Large intestine (tissue), 3 donors: ENCODE results near the gene MYL5. TPM values are rescaled to one million over a fixed set of nuclear protein-coding genes. Genes with fewer than 3 reads are reported as not detected.

Experiments used
- DNase-seq, 2 donors: peaks; one replicate each; pipeline versions ENCODE4 v3.0.0 to v3.0.0-alpha.2; 2013
- H3K27ac ChIP-seq: one replicate; pipeline ENCODE4 v1.5.1; 2013; ENCODE audit warnings: low read length
- H3K27me3 ChIP-seq: 2 replicates; pipeline ENCODE4 v1.6.1; 2013; ENCODE audit warnings: low read length; ENCODE audit not compliant: control insufficient read depth, insufficient read depth
- H3K36me3 ChIP-seq: 2 replicates; pipeline ENCODE4 v1.6.1; 2013; ENCODE audit warnings: low read length; ENCODE audit not compliant: control insufficient read depth, insufficient read depth
- H3K4me1 ChIP-seq: one replicate; pipeline ENCODE4 v1.6.1; 2013; ENCODE audit warnings: low read length; ENCODE audit not compliant: control insufficient read depth, insufficient read depth
- H3K4me3 ChIP-seq: one replicate; pipeline ENCODE4 v1.5.1; 2013; ENCODE audit warnings: low read length
- H3K9me3 ChIP-seq: one replicate; pipeline ENCODE4 v1.6.1; 2013; ENCODE audit warnings: mild to moderate bottlenecking, low read depth, low read length, moderate library complexity; ENCODE audit not compliant: control insufficient read depth
- WGBS: methylation state at CpG from one replicate; pipeline ENCODE4 v1.1.5; 2013; ENCODE audit warnings: low lambda C conversion rate; ENCODE audit not compliant: insufficient coverage; 5-methylcytosine and 5-hydroxymethylcytosine counted together
- polyA plus RNA-seq: library from polyadenylated mRNA; unstranded; fragments of 120-200 nt; gene quantifications from one replicate; pipeline ENCODE4 v1.2.1, GENCODE V29; 2013

The MYL5 gene
- polyA plus RNA-seq, 1 donor: 56.4 TPM

- peaks cover 19% of the 10 kb centered on the region for H3K9me3 ChIP-seq
- no CpG with 5 or more reads among the region's 47 CpGs for WGBS
- no peak overlapping the region for H3K4me3 ChIP-seq
- peaks cover 12% of the 10 kb centered on the region for H3K36me3 ChIP-seq
- DNase-seq: no peak
- no peaks in the 10 kb centered on the region for H3K27me3 ChIP-seq
- peaks cover 12% of the 10 kb centered on the region for H3K4me1 ChIP-seq
- H3K27ac ChIP-seq: no peak overlapping the region
These were observed 47.9 kb downstream of the MYL5 start for GRCh38 chr4:722169-722725.

- Histone ChIP-seq H3K36me3 (peaks cover 12% of the 10 kb centered on the region), H3K4me1 (peaks cover 15% of the 10 kb centered on the region), H3K4me3 (no peak overlapping the region), H3K9me3 (peaks cover 19% of the 10 kb centered on the region), H3K27me3 (no peaks in the 10 kb centered on the region), H3K27ac (no peak overlapping the region)
- DNase-seq: no peak
- WGBS: no CpG with 5 or more reads among the region's 61 CpGs
These were observed 48.6 kb downstream of the MYL5 start for GRCh38 chr4:722851-723360.

GRCh38 chr4:723751-724530, 49.6 kb downstream of the MYL5 start:
- Histone ChIP-seq H3K36me3 (peaks cover 14% of the 10 kb centered on the region), H3K4me1 (peaks cover 15% of the 10 kb centered on the region), H3K9me3 (peaks cover 19% of the 10 kb centered on the region), H3K27ac (no peak overlapping the region), H3K27me3 (no peaks in the 10 kb centered on the region), H3K4me3 (no peak overlapping the region)
- peak; percentile 40 to 66 for DNase-seq
- WGBS: no CpG with 5 or more reads among the region's 28 CpGs

- peaks cover 19% of the 10 kb centered on the region for H3K9me3 ChIP-seq
- H3K27ac ChIP-seq: no peak overlapping the region
- no peak overlapping the region for H3K4me3 ChIP-seq
- H3K4me1 ChIP-seq: peaks cover 15% of the 10 kb centered on the region
- WGBS: no CpG with 5 or more reads among the region's 41 CpGs
- no peaks in the 10 kb centered on the region for H3K27me3 ChIP-seq
- peaks cover 15% of the 10 kb centered on the region for H3K36me3 ChIP-seq
- no peak for DNase-seq
These were observed 51.3 kb downstream of the MYL5 start for GRCh38 chr4:725391-726234.

- 61% methylated on average over 3 of the region's 16 CpGs for WGBS
- H3K36me3 ChIP-seq: peaks cover 19% of the 10 kb centered on the region
- no peak overlapping the region for H3K27ac ChIP-seq
- peaks cover 24% of the 10 kb centered on the region for H3K9me3 ChIP-seq
- H3K4me3 ChIP-seq: no peak overlapping the region
- no peak for DNase-seq
- H3K27me3 ChIP-seq: no peaks in the 10 kb centered on the region
- H3K4me1 ChIP-seq: peaks cover 15% of the 10 kb centered on the region
These were observed 52.0 kb downstream of the MYL5 start for GRCh38 chr4:726235-726787.

GRCh38 chr4:726838-727237, 52.5 kb downstream of the MYL5 start:
- WGBS: no CpG with 5 or more reads among the region's 17 CpGs
- Histone ChIP-seq H3K36me3 (peaks cover 19% of the 10 kb centered on the region), H3K4me1 (peaks cover 15% of the 10 kb centered on the region), H3K27me3 (no peaks in the 10 kb centered on the region), H3K9me3 (peaks cover 21% of the 10 kb centered on the region), H3K4me3 (no peak overlapping the region), H3K27ac (no peak overlapping the region)
- DNase-seq: no peak

GRCh38 chr4:727576-727975, 53.2 kb downstream of the MYL5 start:
- DNase-seq: no peak
- Histone ChIP-seq H3K27ac (no peak overlapping the region), H3K4me1 (peaks cover 15% of the 10 kb centered on the region), H3K27me3 (no peaks in the 10 kb centered on the region), H3K36me3 (peaks cover 23% of the 10 kb centered on the region), H3K9me3 (peaks cover 19% of the 10 kb centered on the region), H3K4me3 (no peak overlapping the region)
- 33% methylated on average over 1 of the region's 6 CpGs for WGBS

GRCh38 chr4:729336-730315, 55.3 kb downstream of the MYL5 start:
- WGBS: 100% methylated on average over 1 of the region's 20 CpGs
- Histone ChIP-seq H3K4me1 (peaks cover 7% of the 10 kb centered on the region), H3K27me3 (no peaks in the 10 kb centered on the region), H3K4me3 (no peak overlapping the region), H3K36me3 (peaks cover 35% of the 10 kb centered on the region), H3K9me3 (peaks cover 14% of the 10 kb centered on the region), H3K27ac (no peak overlapping the region)
- no peak for DNase-seq

- Histone ChIP-seq H3K4me1 (peaks cover 3% of the 10 kb centered on the region), H3K36me3 (peaks cover 42% of the 10 kb centered on the region), H3K27me3 (no peaks in the 10 kb centered on the region), H3K9me3 (peaks cover 11% of the 10 kb centered on the region), H3K4me3 (no peak overlapping the region), H3K27ac (no peak overlapping the region)
- no peak for DNase-seq
- no CpG with 5 or more reads among the region's 27 CpGs for WGBS
These were observed 56.2 kb downstream of the MYL5 start for GRCh38 chr4:730511-730910.
